Hematopoietic multipotent progenitor cell treated with erythropoietin and hydrocortisone succinate and interleukin-3 and kit ligand, for 6 days (in vitro differentiated cells): ENCODE results near the gene NAPEPLD.
A peak's percentile ranks its signal among the peaks of the same experiment; 100 is the strongest.
"Not testable (repeated sequence)": the region's sequence is repeated elsewhere in the genome, so short reads cannot be mapped to it uniquely, and the experiment has no call there.

Experiments used
- DNase-seq: peaks from one replicate; pipeline ENCODE4 v3.0.0-alpha.2; 2015

Gene NAPEPLD

DNA sequence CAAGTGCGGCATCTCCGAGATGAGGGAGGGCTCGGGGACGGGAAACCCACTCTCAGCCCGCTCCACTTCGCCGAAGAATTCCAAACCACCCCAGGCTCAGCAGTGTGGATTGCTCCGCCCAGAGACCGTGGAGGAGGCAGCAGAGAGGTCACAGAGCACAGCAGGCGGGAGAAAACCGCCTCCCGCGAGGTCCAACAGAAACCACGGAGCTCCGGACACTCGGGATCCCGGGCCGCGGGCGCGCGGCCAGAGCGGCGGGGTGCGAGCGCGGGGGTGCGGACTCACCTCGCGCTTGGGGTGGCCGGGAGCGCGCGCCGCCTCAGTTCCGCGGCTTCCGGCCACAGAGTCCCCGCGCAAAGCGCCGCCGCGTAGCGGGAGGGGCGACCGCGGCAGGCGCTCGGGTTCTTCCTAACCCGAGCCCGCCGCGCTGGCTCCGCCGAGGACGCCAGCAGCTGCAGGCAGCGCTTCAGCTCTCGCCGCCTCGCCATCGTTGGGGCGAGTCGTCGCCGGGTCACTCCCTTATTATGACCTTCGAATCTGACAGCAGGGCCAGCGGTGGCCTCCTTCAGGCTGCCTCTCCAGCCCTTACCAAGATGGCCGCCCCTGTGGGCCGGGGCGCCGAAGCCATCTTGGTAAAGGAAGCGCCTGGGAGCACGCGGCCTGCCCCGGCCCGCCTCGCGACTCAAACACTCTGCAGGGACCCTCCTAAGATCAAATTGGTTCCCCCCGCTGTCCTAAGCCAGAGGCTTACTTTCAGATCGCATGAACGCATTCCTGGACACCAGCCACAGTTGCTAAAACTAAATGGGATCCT lies at the start of gene NAPEPLD:
NAPEPLD (minus strand) TSS at position 106 of the 814 bp plus-strand sequence. CDS start 20,323 bp downstream, outside the sequence.
- peak; percentile 85 for DNase-seq

DNA sequence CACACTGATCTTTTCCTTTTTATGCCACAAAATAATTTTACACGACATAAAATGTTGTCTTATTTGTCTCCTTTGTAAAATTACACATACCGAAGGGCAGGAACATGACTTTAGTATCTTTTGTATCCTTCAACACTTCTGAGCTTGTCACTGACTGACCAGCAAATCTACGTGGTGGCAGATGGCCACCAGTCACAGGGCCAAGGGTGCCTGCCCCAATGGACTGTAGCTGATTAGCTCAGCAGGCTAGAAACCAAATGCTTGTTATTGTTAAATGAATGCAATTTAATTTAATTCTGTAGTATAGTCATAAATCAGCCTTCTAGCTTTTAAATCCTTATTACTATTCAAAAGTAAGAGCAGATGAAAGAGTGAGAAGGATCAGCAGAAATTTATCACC lies 49.2 kb upstream of the NAPEPLD start:
- not testable (repeated sequence) for DNase-seq

DNA sequence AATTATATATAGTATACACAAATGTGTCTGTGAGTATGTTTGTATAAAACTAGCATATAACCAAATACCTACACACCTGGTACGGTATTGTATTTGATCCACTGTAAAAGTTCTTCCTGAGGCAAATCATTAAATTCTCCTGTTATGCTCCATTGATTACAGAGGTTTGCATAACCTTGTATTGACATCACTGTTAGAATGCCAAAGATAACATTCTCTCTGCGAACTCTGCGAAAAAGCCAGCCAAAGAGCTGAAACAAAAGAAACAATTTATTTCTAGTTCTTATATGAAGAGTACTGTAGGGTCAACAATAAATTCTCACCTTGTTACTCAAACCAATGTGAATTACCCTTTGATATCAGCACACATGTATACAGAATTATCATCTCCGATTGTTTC lies 46.5 kb upstream of the NAPEPLD start:
- DNase-seq: not testable (repeated sequence)

DNA sequence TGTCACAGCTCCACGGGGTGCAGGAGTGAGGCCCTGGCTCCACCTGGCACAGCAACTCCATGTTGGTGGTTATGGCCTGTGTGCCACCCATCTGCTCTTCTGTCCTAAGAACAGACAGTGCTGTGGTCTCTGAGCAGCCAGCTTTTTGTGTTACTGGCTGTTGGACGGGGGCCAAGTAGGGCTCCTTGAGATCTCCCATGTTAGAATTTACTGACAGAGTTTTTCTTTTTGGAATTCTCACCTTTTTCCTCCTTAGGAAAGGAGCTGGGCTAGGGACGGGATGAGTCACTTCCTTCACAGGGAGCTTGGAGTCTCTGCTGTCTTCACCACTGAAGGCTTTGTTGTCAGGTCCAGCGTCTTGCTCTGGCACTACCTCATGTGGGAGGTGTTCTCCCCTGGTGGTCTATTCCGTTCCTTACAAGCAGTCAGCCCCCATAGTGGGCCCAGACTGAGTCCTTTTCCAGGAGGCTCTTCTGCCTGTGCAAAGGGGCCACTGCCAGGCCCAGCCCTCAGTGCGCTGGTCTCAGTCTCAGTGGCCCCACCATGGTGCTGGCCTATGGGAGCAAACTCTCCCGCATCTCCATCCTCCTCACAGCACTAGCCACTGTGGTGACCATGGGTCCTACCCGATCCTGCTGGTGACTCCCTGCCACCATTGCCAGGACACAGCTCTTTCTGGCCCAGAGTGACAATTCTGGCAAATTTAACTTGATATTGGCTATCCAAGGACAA lies 23.7 kb upstream of the NAPEPLD start:
- peak; percentile 19 for DNase-seq

DNA sequence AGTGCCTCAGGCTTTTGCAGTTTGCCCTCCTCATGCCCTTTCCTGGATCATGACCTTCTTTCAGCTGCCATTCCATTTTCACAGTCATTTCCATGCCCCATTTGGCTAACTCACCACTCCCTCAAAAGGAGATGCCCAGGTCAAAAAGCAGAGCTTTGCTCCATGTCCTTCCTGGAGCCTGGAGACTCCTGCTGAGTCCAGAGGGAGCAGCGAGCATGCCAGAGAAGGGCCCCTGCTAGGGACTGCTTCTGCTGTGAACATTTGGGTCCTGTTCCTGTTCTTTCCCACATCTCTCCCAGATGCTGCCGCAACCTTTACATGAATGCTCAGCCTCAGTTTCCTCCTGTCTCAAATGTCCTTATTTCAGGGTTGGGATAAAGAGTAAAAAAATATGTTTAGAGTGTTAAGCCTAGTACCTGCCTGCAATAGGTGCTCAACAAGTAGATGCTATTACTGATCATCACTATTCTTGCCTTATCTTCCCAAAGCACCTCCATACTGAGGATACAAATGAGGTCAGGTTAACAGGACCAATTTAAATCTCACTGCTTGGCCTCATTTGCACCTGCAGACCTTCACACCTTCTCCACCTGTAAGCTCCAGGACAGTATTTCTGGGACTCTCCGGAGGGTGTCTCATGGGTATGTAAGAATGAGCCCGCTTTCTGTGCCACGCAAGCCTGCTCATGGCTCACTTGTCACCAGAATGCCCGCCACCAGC lies 23.0 kb upstream of the NAPEPLD start:
- DNase-seq: not testable (repeated sequence)

DNA sequence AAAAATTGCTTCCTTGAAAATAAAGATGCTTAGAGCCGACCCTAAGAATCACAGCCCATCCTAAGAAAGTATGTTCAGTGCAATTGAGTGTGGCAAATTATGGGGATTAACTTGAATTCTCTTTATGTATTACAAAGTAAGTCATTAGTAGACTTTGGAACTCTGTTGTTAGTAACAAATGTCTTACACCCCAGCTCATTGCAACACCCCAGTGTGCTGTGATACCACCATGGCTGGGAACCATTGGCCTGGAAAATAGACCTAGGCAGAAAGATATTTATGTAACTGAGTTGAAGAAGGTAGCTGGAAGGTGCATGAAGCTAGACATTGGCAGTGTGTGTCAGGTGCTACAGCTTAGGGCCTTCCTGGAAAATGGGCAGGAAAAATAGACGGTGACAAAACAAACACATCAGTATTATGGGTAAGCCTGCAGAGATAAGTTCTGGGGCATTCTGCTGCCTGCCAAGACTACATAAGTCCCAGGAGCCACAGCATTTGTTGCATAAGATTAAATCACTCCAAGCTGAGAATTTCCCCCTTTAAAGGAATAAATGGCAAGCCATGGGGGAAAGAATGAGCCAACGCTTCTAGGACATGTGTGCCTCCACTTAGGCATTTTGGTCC lies 18.1 kb upstream of the NAPEPLD start:
- DNase-seq: not testable (repeated sequence)

DNA sequence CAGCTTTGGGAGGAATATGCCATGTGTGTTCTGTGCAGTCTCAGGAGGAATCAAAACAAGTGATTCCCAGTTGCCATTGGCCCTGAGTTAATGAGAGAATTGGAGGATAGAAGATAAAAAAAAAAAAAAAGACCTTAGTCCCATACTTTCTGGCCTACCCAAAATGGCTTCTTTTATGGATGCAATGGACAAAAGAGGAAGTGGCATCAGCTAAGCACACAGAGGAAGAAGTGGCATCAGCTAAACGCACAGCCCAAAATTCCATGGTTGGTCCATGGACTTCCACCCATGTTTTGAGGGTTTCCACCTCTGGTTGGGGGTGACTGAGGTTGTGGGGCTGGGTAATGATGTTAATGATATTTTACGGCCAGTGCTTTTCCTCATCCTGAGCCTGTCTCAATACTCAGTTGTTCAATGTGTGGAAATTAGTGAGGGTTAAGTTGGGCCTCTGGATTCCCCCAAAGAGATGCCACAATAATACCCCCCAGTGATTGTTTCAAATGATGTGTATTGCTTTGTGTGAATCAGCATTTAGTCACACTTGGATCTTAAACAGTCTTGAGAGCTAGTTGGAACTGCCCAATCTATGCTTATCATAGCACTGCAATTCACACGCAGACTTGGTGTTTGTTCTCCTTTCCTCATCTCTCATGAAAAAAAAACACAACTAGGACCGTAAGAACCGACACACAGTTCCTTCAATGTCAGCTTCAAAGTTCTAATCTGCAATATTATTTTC lies 14.4 kb upstream of the NAPEPLD start:
- DNase-seq: not testable (repeated sequence)

DNA sequence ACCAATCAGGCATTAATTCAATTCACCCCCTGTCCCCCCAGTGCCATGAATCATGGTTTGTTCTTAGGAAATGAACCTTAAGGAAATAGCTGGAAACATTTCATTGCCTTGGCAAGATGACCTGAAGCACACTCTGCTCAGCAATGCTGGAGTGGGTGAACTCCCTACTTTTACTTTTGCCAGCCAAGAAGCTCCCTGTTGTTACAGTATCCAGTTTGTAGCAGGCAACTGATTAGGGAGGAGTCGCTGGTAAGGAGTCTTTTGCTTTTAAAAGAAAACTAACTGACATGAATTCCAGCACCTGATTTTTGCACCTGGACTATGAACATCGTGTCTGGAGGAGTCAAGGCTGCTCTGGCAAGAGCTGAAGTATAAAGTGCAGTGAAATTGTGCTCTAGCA lies 13.7 kb upstream of the NAPEPLD start:
- not testable (repeated sequence) for DNase-seq

DNA sequence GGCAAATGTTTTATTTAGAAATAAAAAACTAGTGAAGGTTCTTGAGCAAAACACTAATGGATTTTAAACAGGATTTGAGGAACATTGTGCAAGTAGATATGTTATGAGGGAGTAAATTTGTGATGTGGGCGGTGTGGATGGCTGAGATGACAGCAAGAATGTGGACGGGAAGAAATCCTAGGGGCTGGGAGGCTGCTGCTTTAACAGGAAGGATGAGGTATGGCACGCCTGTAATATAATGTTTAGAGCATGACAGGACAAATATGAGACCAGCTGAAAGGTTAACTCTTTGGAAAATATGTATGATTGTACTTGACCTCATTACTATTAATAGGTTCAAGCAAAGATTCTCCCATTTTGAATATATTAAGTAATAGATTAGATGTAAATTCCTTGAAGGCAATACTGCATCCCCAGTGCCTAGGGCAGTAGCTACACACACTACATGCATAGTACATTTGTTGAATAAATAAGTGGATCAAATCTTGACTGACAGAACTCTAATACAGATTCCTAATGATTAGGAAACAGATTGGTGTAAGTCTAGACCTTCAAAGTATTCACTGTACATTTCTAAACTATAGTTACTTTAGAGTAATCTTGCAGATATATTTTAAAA lies 13.2 kb upstream of the NAPEPLD start:
- not testable (repeated sequence) for DNase-seq

DNA sequence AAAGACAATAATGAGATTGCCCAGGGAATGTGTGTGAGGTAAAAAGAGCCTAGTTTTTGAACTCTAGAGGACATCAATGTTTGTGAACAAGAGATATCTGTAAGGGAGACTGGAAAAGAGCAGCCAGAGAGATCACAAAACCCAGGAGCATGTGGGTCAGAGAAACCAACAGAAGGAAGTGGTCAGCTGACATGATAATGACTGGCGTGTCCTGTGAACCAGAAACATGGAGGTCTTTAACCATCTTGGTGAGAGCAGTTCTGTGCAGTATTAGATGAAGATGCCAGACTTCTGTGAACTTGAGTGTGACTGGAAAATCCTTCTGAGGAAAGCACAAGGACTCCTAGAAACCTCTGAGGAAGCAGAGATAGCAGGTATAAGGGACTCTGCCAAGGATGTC lies 10.2 kb upstream of the NAPEPLD start:
- DNase-seq: not testable (repeated sequence)

DNA sequence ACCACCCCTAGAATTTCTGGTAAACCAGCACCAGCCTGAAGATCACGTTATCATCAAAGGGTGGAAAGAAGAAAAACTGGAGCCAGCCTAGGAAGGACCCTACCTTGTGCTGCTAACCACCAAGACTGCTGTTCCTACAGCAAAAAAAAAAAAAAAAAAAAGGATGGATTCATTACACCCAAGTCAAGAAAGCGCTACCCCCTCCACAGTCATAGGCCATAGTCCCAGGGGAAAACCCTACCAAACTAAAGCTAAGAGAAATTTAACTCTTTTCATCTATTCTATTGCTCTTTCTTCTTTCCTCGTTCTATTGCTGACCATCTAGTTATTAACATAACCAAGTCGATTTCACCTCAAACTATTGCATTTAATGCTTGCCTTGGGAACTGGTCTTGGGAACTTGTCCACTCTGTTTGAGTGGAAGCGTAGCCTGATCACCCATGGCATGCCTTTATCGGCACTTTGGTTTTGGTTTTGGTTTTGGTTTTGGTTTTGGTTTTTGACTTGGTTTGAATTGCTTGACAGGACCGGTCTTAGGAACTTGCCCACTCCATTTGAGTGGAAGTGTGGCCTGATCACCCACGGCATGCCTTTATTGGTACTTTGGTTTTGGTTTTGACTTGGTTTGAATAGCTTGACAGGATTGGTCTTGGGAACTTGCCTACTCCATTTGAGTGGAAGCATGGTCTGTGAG lies 6.6 kb upstream of the NAPEPLD start:
- not testable (repeated sequence) for DNase-seq

DNA sequence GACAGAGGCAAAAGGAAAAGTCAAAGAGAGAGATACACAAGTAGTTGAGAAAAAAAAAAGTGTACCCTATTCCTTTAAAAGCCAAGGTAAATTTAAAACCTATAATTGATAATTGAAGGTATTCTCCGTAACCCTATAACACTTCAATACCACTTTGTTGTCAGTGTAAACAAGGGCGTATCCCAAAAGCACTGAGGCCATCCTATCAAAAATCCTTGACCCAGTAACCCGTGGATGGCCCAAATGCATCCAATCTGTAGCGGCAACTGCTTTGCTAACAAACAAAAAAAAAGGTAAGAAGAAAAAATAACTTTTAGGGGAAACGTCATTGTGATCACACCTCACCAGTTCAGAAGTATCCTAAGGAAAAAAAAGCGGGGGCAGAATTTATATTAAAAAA lies 5.1 kb upstream of the NAPEPLD start:
- DNase-seq: no peak

DNA sequence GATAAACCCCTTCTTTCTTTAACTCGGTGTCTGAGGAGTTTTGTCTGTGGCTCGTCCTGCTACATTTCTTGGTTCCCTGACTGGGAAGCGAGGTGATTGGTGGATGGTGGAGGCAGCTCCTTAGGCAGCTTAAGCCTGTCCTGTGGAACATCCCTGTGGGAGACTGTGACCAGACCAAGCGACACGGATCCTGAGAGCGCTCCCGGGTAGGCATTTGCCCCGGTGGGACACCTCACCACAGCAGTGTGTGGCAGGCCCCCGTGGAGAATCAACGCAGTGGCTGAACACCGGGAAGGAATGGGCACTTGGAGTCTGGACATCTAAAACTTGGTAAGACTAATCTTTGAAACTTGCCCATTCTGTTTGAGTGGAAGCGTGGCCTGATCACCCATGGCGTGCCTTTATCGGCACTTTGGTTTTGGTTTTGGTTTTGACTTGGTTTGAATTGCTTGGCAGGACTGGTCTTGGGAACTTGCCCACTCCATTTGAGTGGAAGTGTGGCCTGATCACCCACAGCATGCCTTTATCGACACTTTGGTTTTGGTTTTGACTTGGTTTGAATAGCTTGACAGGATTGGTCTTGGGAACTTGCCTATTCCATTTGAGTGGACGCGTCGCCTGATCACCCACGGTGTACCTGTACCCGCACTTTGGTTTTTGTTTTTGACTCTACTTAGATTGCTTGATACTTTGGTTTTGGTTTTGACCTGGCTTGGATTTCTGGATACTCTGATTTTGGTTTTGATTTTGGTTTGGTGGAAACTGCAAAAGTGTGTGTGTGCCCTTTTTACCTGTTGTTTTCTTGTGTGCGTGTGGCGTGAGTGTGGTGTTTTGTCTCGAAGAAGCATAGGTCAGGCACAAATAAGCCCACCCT lies 4.1 kb upstream of the NAPEPLD start:
- not testable (repeated sequence) for DNase-seq

DNA sequence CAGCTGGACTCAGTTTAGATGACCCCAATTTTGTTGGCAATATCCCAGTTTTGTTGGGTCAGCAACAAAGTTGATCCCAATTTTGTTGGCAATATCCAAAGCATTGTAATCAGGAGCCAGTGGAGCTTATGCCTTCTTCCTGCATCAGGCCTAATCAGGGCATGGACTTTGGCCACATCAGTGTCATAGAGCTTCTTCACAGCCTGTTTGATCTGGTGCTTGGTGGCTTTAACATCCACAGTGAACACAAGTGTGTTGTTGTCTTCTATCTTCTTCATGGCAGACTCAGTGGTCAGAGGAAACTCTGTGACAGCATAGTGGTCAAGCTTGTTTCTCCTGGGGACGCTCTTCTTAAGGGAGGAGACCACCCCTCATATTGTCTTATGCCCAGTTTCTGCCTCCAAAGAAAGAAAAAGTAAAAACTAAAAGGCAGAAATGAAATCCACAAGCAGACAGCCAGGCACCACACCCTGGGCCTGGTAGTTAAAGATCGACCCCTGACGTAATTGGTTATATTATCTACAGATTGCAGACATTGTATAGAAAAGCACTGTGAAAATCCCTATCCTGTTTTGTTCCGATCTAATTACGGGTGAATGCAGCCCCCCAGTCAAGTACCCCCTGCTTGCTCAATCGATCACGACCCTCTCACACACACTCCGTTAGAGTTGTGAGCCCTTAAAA lies 3.2 kb upstream of the NAPEPLD start:
- peak; percentile 82 for DNase-seq

DNA sequence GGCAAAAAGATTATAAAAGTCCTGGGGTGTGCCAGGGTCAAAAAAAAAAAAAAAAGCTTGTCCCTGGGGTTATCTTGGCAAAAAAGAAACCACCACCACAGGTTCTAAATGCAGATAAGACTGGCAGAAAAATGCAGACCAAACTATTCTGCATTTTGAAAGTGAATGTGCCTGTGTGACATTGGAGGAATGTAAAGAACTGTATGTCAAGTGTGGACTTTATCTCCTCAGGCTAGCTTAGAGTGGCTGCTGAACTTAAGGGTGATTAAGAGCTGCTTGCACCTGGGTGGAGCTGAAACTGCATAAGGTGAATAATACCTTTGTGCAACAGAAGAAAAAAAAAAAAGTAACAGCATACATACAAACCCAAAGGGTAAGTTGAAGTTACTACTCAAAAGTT lies 1.3 kb upstream of the NAPEPLD start:
- peak; percentile 94 for DNase-seq

DNA sequence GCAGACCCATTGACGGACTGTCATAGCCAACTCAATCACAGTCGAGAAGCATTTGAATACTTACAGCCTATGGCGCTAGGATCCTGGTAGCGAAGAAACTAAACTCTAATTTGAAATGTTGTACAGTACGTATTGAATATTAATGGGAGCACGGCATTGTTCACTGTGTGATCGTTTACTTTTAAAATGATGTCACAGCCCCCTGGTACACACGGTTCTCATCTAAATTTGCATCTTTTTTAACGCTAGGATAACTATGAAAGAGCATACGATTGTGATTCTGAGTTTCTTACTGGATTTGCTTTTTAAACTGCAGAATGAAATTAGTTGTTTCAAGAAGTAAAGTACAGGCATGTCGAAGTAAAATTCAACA lies 895 bp upstream of the NAPEPLD start:
- DNase-seq: no peak

DNA sequence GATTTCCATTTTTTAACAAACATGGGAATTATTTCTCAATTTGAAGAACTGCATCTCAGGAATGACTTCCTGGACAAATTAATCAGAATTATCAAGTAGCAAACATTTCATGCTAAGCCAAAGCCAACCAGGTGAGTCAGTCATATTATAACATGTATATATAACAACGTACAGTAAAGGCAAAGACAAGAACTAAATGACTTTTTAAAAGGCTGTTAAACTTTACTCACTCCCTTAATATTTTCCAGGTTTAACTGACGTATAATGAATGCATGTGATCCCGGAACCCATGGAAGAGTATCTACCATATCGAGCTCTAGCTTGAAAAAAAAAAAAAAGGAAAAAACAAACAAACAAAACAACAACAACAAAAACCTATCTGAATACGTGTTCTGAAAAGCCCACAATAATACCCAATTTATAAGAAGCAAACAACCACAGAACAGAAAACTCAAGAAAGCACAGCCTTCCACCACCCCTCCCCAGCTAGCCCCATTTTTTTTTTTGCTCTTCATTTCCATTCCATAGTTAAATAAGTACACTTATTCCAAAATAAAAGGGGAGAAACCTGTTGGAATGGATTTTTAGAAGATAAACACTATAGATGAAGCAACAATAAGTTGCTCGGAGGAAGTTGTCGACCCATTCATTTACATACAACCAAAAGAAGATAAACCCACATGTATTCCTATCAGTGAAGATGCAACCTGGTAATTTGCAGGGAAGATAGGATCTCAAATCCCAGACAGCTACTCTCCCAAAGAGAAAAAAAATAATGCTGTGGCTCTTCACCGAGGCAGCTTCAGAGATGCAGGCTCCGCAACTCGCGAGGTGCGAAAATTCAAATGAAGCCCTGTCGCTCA lies 537 bp downstream of the NAPEPLD start:
- no peak for DNase-seq

DNA sequence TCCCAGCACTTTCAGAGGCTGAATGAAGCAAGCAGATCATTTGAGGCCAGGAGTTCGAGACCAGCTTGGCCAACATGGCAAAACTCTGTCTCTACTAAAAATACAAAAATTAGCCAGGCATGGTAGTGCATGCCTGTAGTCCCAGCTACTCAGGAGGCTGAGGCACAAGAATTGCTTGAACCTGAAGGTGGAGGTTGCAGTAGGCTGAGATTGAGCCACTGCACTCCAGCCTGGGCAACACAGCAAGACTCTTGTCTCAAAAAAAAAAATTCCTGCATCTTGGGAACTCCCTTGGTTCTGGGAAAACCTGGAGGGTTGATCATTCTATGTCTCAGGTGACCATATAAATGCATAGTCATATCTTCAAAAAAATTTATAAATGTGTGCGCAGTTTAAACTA lies 4.1 kb downstream of the NAPEPLD start:
- not testable (repeated sequence) for DNase-seq

DNA sequence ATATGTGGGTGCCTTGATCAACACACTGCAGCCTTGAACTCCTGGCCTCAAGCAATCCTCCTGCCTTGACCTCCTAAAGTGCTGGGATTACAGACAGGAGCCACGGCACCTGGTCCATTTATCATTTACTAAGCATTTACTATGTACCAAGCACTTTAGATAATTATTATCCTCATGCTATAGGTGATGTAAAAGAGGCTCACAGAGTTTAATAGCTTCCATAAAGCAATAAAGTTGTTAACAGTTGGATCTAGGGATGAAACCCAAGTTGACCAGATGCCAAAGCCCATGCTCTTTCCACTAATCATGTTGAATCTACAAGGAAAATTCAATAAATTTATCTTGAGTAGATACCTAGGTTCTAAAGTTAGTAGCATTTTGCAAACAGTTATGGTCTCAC lies 5.0 kb downstream of the NAPEPLD start:
- DNase-seq: no peak
